ENCODE results near the gene INSIG2. TPM values are rescaled to one million over a fixed set of nuclear protein-coding genes. Genes with fewer than 3 reads are reported as not detected.

Gene INSIG2
- total RNA-seq, 1 experiment from 2014 or later, result 10.7 TPM

- Mint-ChIP-seq H3K4me1 (peaks cover 10% of the 10 kb centered on the region), H3K27me3 (ENCODE audit: low read depth) (0 out of 2 replicates have a peak, but pooled peaks cover 2% of the 10 kb centered on the region), H3K9me3 (no peaks in the 10 kb centered on the region), H3K27ac (no peak overlapping the region), H3K4me3 (no peak overlapping the region), H3K36me3 (no peaks in the 10 kb centered on the region)
- POLR2A ChIA-PET, result no interaction called here
- DNase-seq (ENCODE audit: low spot score) (no peak), ATAC-seq (no peak)
- TF ChIP-seq FOXK1 (CRISPR knock-in tag; IDR thresholded peaks at IDR 0.05) (no peak), ZNF425 (CRISPR knock-in tag; conservative IDR thresholded peaks at IDR 0.05) (no peak), GRHL2 (CRISPR knock-in tag; IDR thresholded peaks at IDR 0.05; ENCODE audit: insufficient replicate concordance, severe bottlenecking) (no peak), HMGXB4 (CRISPR knock-in tag; IDR thresholded peaks at IDR 0.05) (no peak), HMGA2 (CRISPR knock-in tag; IDR thresholded peaks at IDR 0.05) (no peak), TP53 (CRISPR knock-in tag; IDR thresholded peaks at IDR 0.05) (no peak), MLX (CRISPR knock-in tag; IDR thresholded peaks at IDR 0.05) (no peak), ZBTB43 (CRISPR knock-in tag; IDR thresholded peaks at IDR 0.05) (no peak), AR (CRISPR knock-in tag; IDR thresholded peaks at IDR 0.05) (no peak), SMAD3 (CRISPR knock-in tag; IDR thresholded peaks at IDR 0.05; ENCODE audit: borderline replicate concordance) (no peak), NFYB (CRISPR knock-in tag; conservative IDR thresholded peaks at IDR 0.05; ENCODE audit: low read depth) (no peak), ATF2 (CRISPR knock-in tag; IDR thresholded peaks at IDR 0.05; ENCODE audit: borderline replicate concordance, low read depth) (no peak), GABPB1 (CRISPR knock-in tag; IDR thresholded peaks at IDR 0.05) (no peak), TEAD4 (CRISPR knock-in tag; IDR thresholded peaks at IDR 0.05) (no peak), ATF3 (CRISPR knock-in tag; conservative IDR thresholded peaks at IDR 0.05) (no peak), ZNF219 (CRISPR knock-in tag; IDR thresholded peaks at IDR 0.05; ENCODE audit: borderline replicate concordance) (no peak), ATF6 (CRISPR knock-in tag; IDR thresholded peaks at IDR 0.05) (no peak), FOXP1 (CRISPR knock-in tag; IDR thresholded peaks at IDR 0.05; ENCODE audit: borderline replicate concordance) (no peak)
- CTCF ChIA-PET, result no interaction called here
These were observed 38.5 kb upstream of the INSIG2 start for GRCh38 chr2:118049816-118050140.

Data from WTC11 (cell line).